ENCODE results near the gene EXTL2.

EXTL2 gene

DNA sequence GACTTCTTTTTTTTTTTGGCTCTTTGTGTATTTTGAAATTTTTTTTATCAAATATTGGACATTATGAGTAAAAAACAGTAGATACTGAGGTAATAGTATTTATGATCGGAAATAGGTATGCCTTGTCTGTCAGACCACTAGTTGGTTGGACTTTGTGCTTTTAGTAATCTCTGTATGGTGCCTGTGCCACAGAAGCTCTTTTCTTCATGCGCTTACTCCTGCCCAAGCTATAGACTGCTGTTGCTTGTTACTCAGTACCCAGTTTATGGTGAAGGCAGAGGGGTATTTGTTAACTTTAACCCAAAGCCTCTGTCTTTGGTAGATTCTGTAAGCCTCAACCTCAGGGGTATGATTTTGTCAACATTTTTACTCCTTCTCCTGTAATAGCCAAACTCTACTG, 9.9 kb upstream of the EXTL2 start:
- in situ Hi-C loops (cut with MboI; ENCODE audit: low sequenced_read_pairs) = no loop called here

GRCh38 chr1:100903777-100904176, 9.1 kb upstream of the EXTL2 start:
- in situ Hi-C loops (cut with MboI; ENCODE audit: low sequenced_read_pairs) = no loop called here

- in situ Hi-C loops (cut with MboI; ENCODE audit: low sequenced_read_pairs) = no loop called here
Measured at GRCh38 chr1:100902365-100902764, 7.7 kb upstream of the EXTL2 start.

- in situ Hi-C loops (cut with MboI; ENCODE audit: low sequenced_read_pairs) = loop anchor here (25.0 kb wide), 1 partner anchor 1709 kb away; no protein-coding TSS in a partner anchor
Measured at GRCh38 chr1:100896481-100896982, 1.9 kb upstream of the EXTL2 start.

- in situ Hi-C loops (cut with MboI; ENCODE audit: low sequenced_read_pairs) = loop anchor here (25.0 kb wide), 1 partner anchor 1709 kb away; no protein-coding TSS in a partner anchor
Measured at GRCh38 chr1:100895540-100896480, 1.2 kb upstream of the EXTL2 start, which contains the start of gene SLC30A7. TSS of gene SLC30A7 (plus strand) at chr1:100896090. CDS start at chr1:100896263, 173 bp downstream.

GRCh38 chr1:100893718-100894117, 924 bp downstream of the EXTL2 start:
- in situ Hi-C loops (cut with MboI; ENCODE audit: low sequenced_read_pairs) = loop anchor here (25.0 kb wide), 1 partner anchor 1706 kb away; no protein-coding TSS in a partner anchor

DNA sequence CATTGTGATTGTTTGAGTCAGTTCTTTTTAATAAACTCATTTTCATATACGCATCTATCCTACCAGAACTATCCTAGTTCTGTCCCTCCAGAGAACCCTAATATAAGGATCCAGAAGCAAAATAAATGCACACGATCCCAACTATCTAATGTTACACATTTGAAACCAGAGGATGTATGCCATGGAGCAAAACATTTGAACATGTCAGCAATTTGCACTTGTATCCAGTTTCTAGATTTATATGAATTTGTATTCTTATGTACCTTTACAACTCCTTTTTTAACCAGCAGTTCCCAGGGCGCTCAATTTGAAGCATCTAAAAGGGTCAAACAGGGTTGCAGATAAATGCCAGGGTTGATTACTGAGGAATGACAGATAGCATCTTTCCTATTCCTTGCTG, 2.1 kb downstream of the EXTL2 start:
- in situ Hi-C loops (cut with MboI; ENCODE audit: low sequenced_read_pairs) = loop anchor here (25.0 kb wide), 1 partner anchor 1705 kb away; no protein-coding TSS in a partner anchor

DNA sequence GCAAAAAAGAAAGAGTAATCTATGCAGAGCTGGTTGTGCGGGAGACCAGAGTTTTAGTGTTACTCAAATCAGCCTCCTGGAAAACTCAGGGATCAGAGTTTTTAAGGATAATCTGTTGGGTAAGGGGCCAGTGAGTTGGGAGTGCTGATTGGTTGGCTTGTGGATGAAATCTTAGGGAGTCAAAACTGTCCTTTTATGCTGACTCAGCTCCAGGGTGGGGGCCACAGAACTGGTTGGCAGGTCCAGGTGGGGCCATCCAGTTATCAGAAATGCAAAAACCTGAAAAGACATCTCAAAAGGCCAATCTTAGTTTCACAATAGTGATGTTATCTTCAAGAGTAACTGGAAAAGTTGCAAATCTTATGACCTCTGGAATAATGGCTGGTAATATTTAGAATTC, 3.3 kb downstream of the EXTL2 start:
- in situ Hi-C loops (cut with MboI; ENCODE audit: low sequenced_read_pairs) = loop anchor here (25.0 kb wide), 1 partner anchor 1704 kb away; no protein-coding TSS in a partner anchor

GRCh38 chr1:100889869-100890482, 4.7 kb downstream of the EXTL2 start:
- in situ Hi-C loops (cut with MboI; ENCODE audit: low sequenced_read_pairs) = loop anchor here (25.0 kb wide), 1 partner anchor 1703 kb away; no protein-coding TSS in a partner anchor

DNA sequence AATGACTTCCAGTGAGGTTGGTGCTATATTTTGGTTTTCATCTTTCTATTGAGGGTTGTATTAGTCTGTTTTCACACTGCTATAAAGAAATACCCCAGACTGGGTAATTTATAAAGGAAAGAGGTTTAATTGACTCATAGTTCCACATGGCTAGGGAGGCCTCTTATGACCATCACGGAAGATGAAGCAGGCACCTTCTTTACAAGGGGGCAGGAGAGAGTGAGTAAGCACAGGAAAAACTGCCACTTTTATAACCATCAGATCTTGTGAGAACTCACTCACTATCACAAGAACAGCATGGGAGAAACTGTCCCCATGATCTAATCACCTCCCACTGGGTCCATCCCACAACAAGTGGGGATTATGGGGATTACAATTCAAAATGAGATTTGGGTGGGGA, 5.6 kb downstream of the EXTL2 start:
- in situ Hi-C loops (cut with MboI; ENCODE audit: low sequenced_read_pairs) = loop anchor here (25.0 kb wide), 1 partner anchor 1702 kb away; no protein-coding TSS in a partner anchor

GRCh38 chr1:100883963-100884362, 10.7 kb downstream of the EXTL2 start:
- in situ Hi-C loops (cut with MboI; ENCODE audit: low sequenced_read_pairs) = loop anchor here (25.0 kb wide), 1 partner anchor 1697 kb away; no protein-coding TSS in a partner anchor

DNA sequence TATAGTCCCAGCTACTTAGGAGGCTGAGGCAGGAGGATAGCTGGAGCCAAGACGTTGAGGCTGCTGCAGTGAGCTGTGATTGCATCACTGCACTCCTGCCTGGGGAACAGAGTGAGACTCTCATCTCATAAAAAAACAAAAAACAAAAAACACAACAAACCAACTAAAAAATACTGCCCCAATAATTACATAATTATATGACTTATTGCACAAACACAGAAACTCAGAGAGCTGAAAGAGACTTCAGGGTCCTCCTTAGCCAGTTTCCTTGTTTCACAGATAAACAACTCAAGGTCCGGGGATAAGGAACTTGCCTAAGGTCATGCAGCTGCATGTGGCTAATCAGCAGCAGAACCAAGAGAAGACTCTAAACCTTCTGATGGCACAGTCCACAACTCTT, 11.9 kb downstream of the EXTL2 start:
- in situ Hi-C loops (cut with MboI; ENCODE audit: low sequenced_read_pairs) = loop anchor here (25.0 kb wide), 1 partner anchor 1695 kb away; no protein-coding TSS in a partner anchor

GRCh38 chr1:100881687-100882086, 13.0 kb downstream of the EXTL2 start:
- in situ Hi-C loops (cut with MboI; ENCODE audit: low sequenced_read_pairs) = loop anchor here (25.0 kb wide), 1 partner anchor 1694 kb away; no protein-coding TSS in a partner anchor

DNA sequence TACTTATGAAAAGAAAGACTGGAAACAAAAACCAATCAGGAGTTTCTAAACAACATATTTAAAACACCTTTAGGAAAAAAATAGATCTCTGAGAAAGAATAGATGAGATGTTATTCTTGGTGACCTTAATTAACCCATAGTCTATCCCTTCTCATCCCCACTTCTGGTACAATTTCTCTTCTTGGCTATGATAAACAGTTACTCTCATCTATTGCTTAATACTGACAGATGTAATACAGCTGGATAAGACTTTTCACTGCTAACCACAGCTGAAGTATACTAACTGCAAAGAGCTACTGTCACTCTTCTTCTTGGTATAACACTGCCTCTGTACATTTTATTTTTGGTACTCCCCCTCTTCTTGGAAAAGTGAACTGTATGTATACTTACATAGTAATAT, 15.2 kb downstream of the EXTL2 start:
- in situ Hi-C loops (cut with MboI; ENCODE audit: low sequenced_read_pairs) = loop anchor here (25.0 kb wide), 1 partner anchor 1692 kb away; no protein-coding TSS in a partner anchor

DNA sequence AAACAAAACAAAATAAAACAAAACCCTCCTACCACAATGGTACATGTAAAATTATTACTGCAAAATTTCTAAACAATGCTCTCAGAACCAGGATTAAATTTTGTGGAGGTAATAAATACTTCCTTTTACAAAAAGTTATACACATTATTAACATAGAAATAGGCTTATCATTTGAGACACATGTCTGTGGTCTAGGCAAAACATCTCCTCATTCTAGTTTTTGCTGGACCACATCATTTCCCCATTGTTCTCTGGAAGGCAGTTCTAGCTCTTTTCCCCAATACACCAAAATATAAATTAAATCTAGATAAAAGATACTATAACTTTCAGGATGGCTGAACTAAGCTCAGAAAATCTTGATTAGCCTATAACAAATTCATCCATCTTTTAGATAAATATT, 18.4 kb downstream of the EXTL2 start:
- in situ Hi-C loops (cut with MboI; ENCODE audit: low sequenced_read_pairs) = loop anchor here (25.0 kb wide), 1 partner anchor 1689 kb away; no protein-coding TSS in a partner anchor

DNA sequence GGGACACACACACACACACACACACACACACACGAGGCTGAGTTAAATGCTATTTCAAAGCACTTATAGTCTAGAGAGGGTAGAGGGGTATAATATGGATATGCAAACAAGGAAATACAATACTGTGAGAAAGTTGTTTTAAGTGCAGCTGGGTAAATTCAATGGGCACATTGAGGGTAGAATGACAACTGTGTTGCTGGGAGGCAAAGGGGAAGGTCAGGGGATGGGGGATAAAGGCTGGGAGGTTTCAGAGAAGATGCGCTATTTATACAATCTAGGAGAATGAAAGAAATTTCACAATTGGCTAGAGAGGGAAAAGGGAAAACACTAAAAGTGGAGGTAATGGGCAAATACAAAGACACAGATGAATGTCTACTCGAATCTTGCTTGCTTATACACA, 19.4 kb downstream of the EXTL2 start:
- in situ Hi-C loops (cut with MboI; ENCODE audit: low sequenced_read_pairs) = loop anchor here (25.0 kb wide), 1 partner anchor 1688 kb away; no protein-coding TSS in a partner anchor

DNA sequence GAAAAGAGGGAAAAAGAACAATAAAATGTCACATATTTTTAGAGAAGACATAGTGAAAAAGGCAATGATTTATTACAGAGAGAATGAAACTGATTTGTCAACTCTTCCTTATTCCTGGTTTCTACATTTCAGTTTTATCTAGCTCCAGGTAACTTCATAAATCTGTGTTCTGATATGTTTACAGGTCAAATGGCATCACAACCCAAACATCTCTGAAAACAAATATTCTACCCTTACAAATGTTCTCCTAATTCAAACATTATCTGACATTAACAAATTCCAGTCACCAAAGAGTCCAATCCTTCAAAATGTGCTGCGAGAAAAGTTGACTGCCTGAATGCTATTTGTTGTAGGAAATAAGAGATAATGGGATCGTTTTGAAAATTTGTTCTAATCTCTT, 20.2 kb downstream of the EXTL2 start:
- in situ Hi-C loops (cut with MboI; ENCODE audit: low sequenced_read_pairs) = no loop called here

DNA sequence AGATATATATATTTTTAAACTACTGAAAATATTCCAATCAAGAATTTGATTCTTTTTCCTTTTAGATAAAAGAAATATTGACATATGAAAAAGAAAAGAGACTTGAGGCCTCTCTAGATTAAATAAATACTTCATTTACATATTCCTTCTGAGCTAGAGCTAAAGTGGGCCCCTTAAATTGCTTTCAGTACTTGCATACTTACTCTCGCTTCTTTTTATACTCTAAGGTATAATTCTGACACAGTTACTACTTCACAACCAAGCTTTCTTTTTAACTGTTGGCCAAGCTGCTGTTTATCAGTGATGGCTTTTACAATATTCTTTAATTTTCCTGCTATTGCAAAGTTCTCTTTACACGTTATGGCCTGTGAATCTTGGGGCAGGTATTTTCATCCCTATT, 24.6 kb downstream of the EXTL2 start:
- in situ Hi-C loops (cut with MboI; ENCODE audit: low sequenced_read_pairs) = loop anchor here (10.0 kb wide), 1 partner anchor 1065 kb away; no protein-coding TSS in a partner anchor

- in situ Hi-C loops (cut with MboI; ENCODE audit: low sequenced_read_pairs) = loop anchor here (10.0 kb wide), 1 partner anchor 1064 kb away; no protein-coding TSS in a partner anchor
Measured at GRCh38 chr1:100868364-100868995, 26.2 kb downstream of the EXTL2 start.

GRCh38 chr1:100866901-100867206, 27.8 kb downstream of the EXTL2 start:
- in situ Hi-C loops (cut with MboI; ENCODE audit: low sequenced_read_pairs) = loop anchor here (10.0 kb wide), 1 partner anchor 1062 kb away; no protein-coding TSS in a partner anchor

All from HL-60/S4 treated with retinoic acid at 250 ng/mL for 4 days and 3 days (cell line).